Activated T-cell treated with anti-CD3 and anti-CD28 coated beads, Interleukin-2, amount 50 U/mL, for 1 hour (primary cell): Measurements from ENCODE around the gene STAG1.
"Not testable (repeated sequence)": the region's sequence is repeated elsewhere in the genome, so short reads cannot be mapped to it uniquely, and the experiment has no call there.

Experiments used
- DNase-seq: peaks from one replicate; pipeline ENCODE4 v3.0.0-alpha.2; 2020

The STAG1 gene

GRCh38 chr3:136741063-136741462, 11.1 kb downstream of the STAG1 start:
- DNase-seq = no peak

- DNase-seq = no peak
These were observed 11.7 kb downstream of the STAG1 start for GRCh38 chr3:136740351-136740958.

GRCh38 chr3:136736950-136737349, 15.2 kb downstream of the STAG1 start:
- not testable (repeated sequence) for DNase-seq

GRCh38 chr3:136735103-136735502, 17.1 kb downstream of the STAG1 start:
- DNase-seq = no peak

- no peak for DNase-seq
These were observed 17.7 kb downstream of the STAG1 start for GRCh38 chr3:136734382-136735070.

- DNase-seq = no peak
These were observed 18.8 kb downstream of the STAG1 start for GRCh38 chr3:136733317-136733833.

GRCh38 chr3:136731274-136731884, 20.8 kb downstream of the STAG1 start:
- DNase-seq = no peak

GRCh38 chr3:136730595-136731273, 21.4 kb downstream of the STAG1 start:
- no peak for DNase-seq

GRCh38 chr3:136728918-136729317, 23.3 kb downstream of the STAG1 start:
- DNase-seq = no peak

- DNase-seq = no peak
These were observed 23.7 kb downstream of the STAG1 start for GRCh38 chr3:136728473-136728872.

GRCh38 chr3:136725468-136725867, 26.7 kb downstream of the STAG1 start:
- no peak for DNase-seq

GRCh38 chr3:136722916-136723315, 29.3 kb downstream of the STAG1 start:
- not testable (repeated sequence) for DNase-seq

GRCh38 chr3:136722399-136722798, 29.8 kb downstream of the STAG1 start:
- not testable (repeated sequence) for DNase-seq

GRCh38 chr3:136720091-136720490, 32.1 kb downstream of the STAG1 start:
- no peak for DNase-seq

- no peak for DNase-seq
These were observed 35.5 kb downstream of the STAG1 start for GRCh38 chr3:136716629-136717028.

GRCh38 chr3:136714020-136714419, 38.2 kb downstream of the STAG1 start:
- DNase-seq = no peak

GRCh38 chr3:136712941-136713340, 39.2 kb downstream of the STAG1 start:
- DNase-seq = no peak

GRCh38 chr3:136711888-136712287, 40.3 kb downstream of the STAG1 start:
- DNase-seq = not testable (repeated sequence)

GRCh38 chr3:136711277-136711676, 40.9 kb downstream of the STAG1 start:
- no peak for DNase-seq

GRCh38 chr3:136709775-136710174, 42.4 kb downstream of the STAG1 start:
- DNase-seq = not testable (repeated sequence)

- no peak for DNase-seq
These were observed 43.7 kb downstream of the STAG1 start for GRCh38 chr3:136708333-136708985.

GRCh38 chr3:136703429-136703828, 48.7 kb downstream of the STAG1 start:
- no peak for DNase-seq

GRCh38 chr3:136699271-136699828, 52.8 kb downstream of the STAG1 start:
- no peak for DNase-seq
